IgD-negative memory B cell (primary cell): ENCODE measurements around the gene DUSP23. TPM values are rescaled to one million over a fixed set of nuclear protein-coding genes. Genes with fewer than 3 reads are reported as not detected.
A peak's percentile ranks its signal among the peaks of the same experiment; 100 is the strongest.

Experiments
- H3K27ac Mint-ChIP-seq, 3 donors: one replicate each; pipeline ENCODE4 v1.8.0; 2020 to 2022; ENCODE audit warnings: mild to moderate bottlenecking in 3 of 3, mixed read lengths in 3 of 3, moderate library complexity in 1 of 3
- H3K27me3 Mint-ChIP-seq: one replicate; pipeline ENCODE4 v1.8.0; 2021; ENCODE audit warnings: mixed read lengths
- H3K36me3 Mint-ChIP-seq: one replicate; pipeline ENCODE4 v1.8.0; 2020; ENCODE audit warnings: mild to moderate bottlenecking, mixed read lengths
- H3K4me1 Mint-ChIP-seq, 3 donors: one replicate each; pipeline ENCODE4 v1.8.0; 2020 to 2022; ENCODE audit warnings: mixed read lengths in 3 of 3, mild to moderate bottlenecking in 1 of 3
- H3K4me3 Mint-ChIP-seq, 4 donors: one replicate each; pipeline ENCODE4 v1.8.0; 2020 to 2022; ENCODE audit warnings: mild to moderate bottlenecking in 4 of 4, mixed read lengths in 4 of 4, moderate library complexity in 3 of 4
- H3K9me3 Mint-ChIP-seq, 3 donors: one replicate each; pipeline ENCODE4 v1.8.0; 2020 to 2021; ENCODE audit warnings: mixed read lengths in 3 of 3, mild to moderate bottlenecking in 1 of 3
- polyA plus RNA-seq: library from polyadenylated mRNA; unstranded; fragments of 300-500 nt; fragmentation: Illumina TruSeq; gene quantifications from one replicate; pipeline ENCODE4 v1.2.3, GENCODE V29; 2021

DUSP23 gene
- polyA plus RNA-seq, 1 donor from 2014 or later, result 42.3 TPM

GRCh38 chr1:159828581-159829272, 48.0 kb downstream of the DUSP23 start:
- Mint-ChIP-seq H3K27ac (no peak overlapping the region), H3K36me3 (no peaks in the 10 kb centered on the region), H3K4me3 (no peak overlapping the region), H3K9me3 (no peaks in the 10 kb centered on the region), H3K27me3 (peaks cover 9% of the 10 kb centered on the region), H3K4me1 (peaks cover 2 to 18% (median 4%) of the 10 kb centered on the region in 3 donors)

- peak overlapping the region in 1 of 4 donors; percentile 79 for H3K4me3 Mint-ChIP-seq
- H3K27me3 Mint-ChIP-seq, result peaks cover 5% of the 10 kb centered on the region
- peaks cover 2 to 18% (median 4%) of the 10 kb centered on the region in 3 donors for H3K4me1 Mint-ChIP-seq
- no peaks in the 10 kb centered on the region for H3K9me3 Mint-ChIP-seq
- H3K27ac Mint-ChIP-seq, result no peak overlapping the region
- H3K36me3 Mint-ChIP-seq, result no peaks in the 10 kb centered on the region
Observed at GRCh38 chr1:159829273-159829634, 48.5 kb downstream of the DUSP23 start.

GRCh38 chr1:159829822-159830465, 49.2 kb downstream of the DUSP23 start:
- Mint-ChIP-seq H3K27ac (no peak overlapping the region), H3K27me3 (peaks cover 4% of the 10 kb centered on the region), H3K36me3 (no peaks in the 10 kb centered on the region), H3K4me1 (peaks cover 2 to 18% (median 4%) of the 10 kb centered on the region in 3 donors), H3K9me3 (no peaks in the 10 kb centered on the region), H3K4me3 (no peak overlapping the region)

GRCh38 chr1:159830722-159831121, 50.0 kb downstream of the DUSP23 start:
- Mint-ChIP-seq H3K27me3 (peaks cover 4% of the 10 kb centered on the region), H3K36me3 (no peaks in the 10 kb centered on the region), H3K4me3 (peak overlapping the region in 1 of 4 donors; percentile 34), H3K9me3 (peaks cover 0 to 1% (median 0%) of the 10 kb centered on the region in 3 donors), H3K27ac (no peak overlapping the region), H3K4me1 (peaks cover 2 to 18% (median 4%) of the 10 kb centered on the region in 3 donors)

GRCh38 chr1:159831412-159832141, 50.8 kb downstream of the DUSP23 start:
- H3K4me1 Mint-ChIP-seq, result peaks cover 2 to 12% (median 4%) of the 10 kb centered on the region in 3 donors
- H3K36me3 Mint-ChIP-seq, result no peaks in the 10 kb centered on the region
- peaks cover 4% of the 10 kb centered on the region for H3K27me3 Mint-ChIP-seq
- H3K9me3 Mint-ChIP-seq, result peaks cover 0 to 1% (median 0%) of the 10 kb centered on the region in 3 donors
- H3K27ac Mint-ChIP-seq, result no peak overlapping the region
- no peak overlapping the region for H3K4me3 Mint-ChIP-seq

Other genes starting within 250 kb of the DUSP23 start
- gene OR10J5, start 245.0 kb upstream of the DUSP23 start, polyA plus RNA-seq, result not detected
- gene APCS, start 193.1 kb upstream of the DUSP23 start, polyA plus RNA-seq, result not detected
- not detected for gene CRP, start 66.4 kb upstream of the DUSP23 start, polyA plus RNA-seq
- 2.1 TPM for gene FCRL6, start 21.4 kb downstream of the DUSP23 start, polyA plus RNA-seq
- not detected for gene SLAMF8, start 45.9 kb downstream of the DUSP23 start, polyA plus RNA-seq
- not detected for gene VSIG8, start 81.7 kb downstream of the DUSP23 start, polyA plus RNA-seq
- gene CFAP45, start 119.2 kb downstream of the DUSP23 start, polyA plus RNA-seq, result 1.2 TPM
- gene TAGLN2, start 144.5 kb downstream of the DUSP23 start, polyA plus RNA-seq, result 1,399 TPM
- 0.08 TPM for gene IGSF9, start 164.7 kb downstream of the DUSP23 start, polyA plus RNA-seq
- not detected for gene SLAMF9, start 173.3 kb downstream of the DUSP23 start, polyA plus RNA-seq